ENCODE results near the gene VWC2L. TPM values are rescaled to one million over a fixed set of nuclear protein-coding genes. Genes with fewer than 3 reads are reported as not detected.

The VWC2L gene
- total and polyA plus RNA-seq, 2 experiments from 2014 or later: not detected

- H3K4me1 ChIP-seq (ENCODE audit: insufficient read depth): no peaks in the 10 kb centered on the region
- Mint-ChIP-seq H3K27me3 (ENCODE audit: insufficient read depth, low read depth, poor library complexity) (no peaks in the 10 kb centered on the region), H3K27ac (no peak overlapping the region), H3K9me3 (no peaks in the 10 kb centered on the region), H3K4me1 (0 out of 3 replicates have a peak, but pooled peaks cover 3% of the 10 kb centered on the region), H3K36me3 (ENCODE audit: low read depth) (no peaks in the 10 kb centered on the region), H3K4me3 (no peak overlapping the region)
- no peaks in the 10 kb centered on the region for H3K27me3 ChIP-seq (ENCODE audit: insufficient read depth)
- H3K4me2 ChIP-seq: no peak overlapping the region
- no peak overlapping the region for H2AFZ ChIP-seq
- H3F3A ChIP-seq (replicated peaks; ENCODE audit: low read depth): no peaks in the 10 kb centered on the region
- DNase-seq (ENCODE audit: low spot score) (no peak), ATAC-seq (no peak)
- no peaks in the 10 kb centered on the region; the same call in none of the 2 replicates for H3K9me2 ChIP-seq (ENCODE audit: insufficient read depth)
- no peaks in the 10 kb centered on the region for H4K20me1 ChIP-seq (replicated peaks; ENCODE audit: insufficient read depth)
- H3K27ac ChIP-seq (ENCODE audit: low read depth): no peak overlapping the region
- no peaks in the 10 kb centered on the region for H3K79me2 ChIP-seq (replicated peaks; ENCODE audit: insufficient read depth)
- H3K4me3 ChIP-seq: no peak overlapping the region
- H3K36me3 ChIP-seq (ENCODE audit: insufficient read depth): no peaks in the 10 kb centered on the region
- no peak for TF ChIP-seq ZNF331 (CRISPR knock-in tag; IDR thresholded peaks at IDR 0.05; ENCODE audit: low read depth)
- no peak for TF ChIP-seq NANOG (IDR thresholded peaks at IDR 0.05; ENCODE audit: borderline replicate concordance)
- TF ChIP-seq EZH2phosphoT487 (IDR thresholded peaks at IDR 0.05; ENCODE audit: unreplicated experiment): no peak
- TF ChIP-seq ZNF114 (CRISPR knock-in tag; IDR thresholded peaks at IDR 0.05): no peak
- TF ChIP-seq, protein P1, sequence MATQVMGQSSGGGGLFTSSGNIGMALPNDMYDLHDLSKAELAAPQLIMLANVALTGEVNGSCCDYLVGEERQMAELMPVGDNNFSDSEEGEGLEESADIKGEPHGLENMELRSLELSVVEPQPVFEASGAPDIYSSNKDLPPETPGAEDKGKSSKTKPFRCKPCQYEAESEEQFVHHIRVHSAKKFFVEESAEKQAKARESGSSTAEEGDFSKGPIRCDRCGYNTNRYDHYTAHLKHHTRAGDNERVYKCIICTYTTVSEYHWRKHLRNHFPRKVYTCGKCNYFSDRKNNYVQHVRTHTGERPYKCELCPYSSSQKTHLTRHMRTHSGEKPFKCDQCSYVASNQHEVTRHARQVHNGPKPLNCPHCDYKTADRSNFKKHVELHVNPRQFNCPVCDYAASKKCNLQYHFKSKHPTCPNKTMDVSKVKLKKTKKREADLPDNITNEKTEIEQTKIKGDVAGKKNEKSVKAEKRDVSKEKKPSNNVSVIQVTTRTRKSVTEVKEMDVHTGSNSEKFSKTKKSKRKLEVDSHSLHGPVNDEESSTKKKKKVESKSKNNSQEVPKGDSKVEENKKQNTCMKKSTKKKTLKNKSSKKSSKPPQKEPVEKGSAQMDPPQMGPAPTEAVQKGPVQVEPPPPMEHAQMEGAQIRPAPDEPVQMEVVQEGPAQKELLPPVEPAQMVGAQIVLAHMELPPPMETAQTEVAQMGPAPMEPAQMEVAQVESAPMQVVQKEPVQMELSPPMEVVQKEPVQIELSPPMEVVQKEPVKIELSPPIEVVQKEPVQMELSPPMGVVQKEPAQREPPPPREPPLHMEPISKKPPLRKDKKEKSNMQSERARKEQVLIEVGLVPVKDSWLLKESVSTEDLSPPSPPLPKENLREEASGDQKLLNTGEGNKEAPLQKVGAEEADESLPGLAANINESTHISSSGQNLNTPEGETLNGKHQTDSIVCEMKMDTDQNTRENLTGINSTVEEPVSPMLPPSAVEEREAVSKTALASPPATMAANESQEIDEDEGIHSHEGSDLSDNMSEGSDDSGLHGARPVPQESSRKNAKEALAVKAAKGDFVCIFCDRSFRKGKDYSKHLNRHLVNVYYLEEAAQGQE (IDR thresholded peaks at IDR 0.05; ENCODE audit: unreplicated experiment): no peak
These were observed 28.6 kb upstream of the VWC2L start for GRCh38 chr2:214382229-214382628.

- TF ChIP-seq, protein P1 (IDR thresholded peaks at IDR 0.05; ENCODE audit: unreplicated experiment): no peak
- TF ChIP-seq CTCF (conservative IDR thresholded peaks at IDR 0.05; ENCODE audit: low read depth in 2 of 2): no peak
- TF ChIP-seq ZNF114 (CRISPR knock-in tag; IDR thresholded peaks at IDR 0.05): no peak
- no peak for TF ChIP-seq STAT1 (IDR thresholded peaks at IDR 0.05; ENCODE audit: unreplicated experiment)
- H3K36me3 ChIP-seq (ENCODE audit: insufficient read depth): no peaks in the 10 kb centered on the region
- H3K4me1 Mint-ChIP-seq: no peaks in the 10 kb centered on the region
These were observed 24.1 kb upstream of the VWC2L start for GRCh38 chr2:214386720-214387119.

More at GRCh38 chr2:214386720-214387119, 24.1 kb upstream of the VWC2L start:
- Mint-ChIP-seq H3K27ac (no peak overlapping the region), H3K4me3 (no peak overlapping the region), H3K36me3 (ENCODE audit: low read depth) (no peaks in the 10 kb centered on the region), H3K9me3 (no peaks in the 10 kb centered on the region), H3K27me3 (ENCODE audit: insufficient read depth, low read depth, poor library complexity) (no peaks in the 10 kb centered on the region)
- H4K20me1 ChIP-seq (replicated peaks; ENCODE audit: insufficient read depth): no peaks in the 10 kb centered on the region
- no peaks in the 10 kb centered on the region; the same call in 1 of the 2 replicates for H3K9me2 ChIP-seq (ENCODE audit: insufficient read depth)
- no peaks in the 10 kb centered on the region for H3F3A ChIP-seq (replicated peaks; ENCODE audit: low read depth)
- no peak overlapping the region for H3K27ac ChIP-seq (ENCODE audit: low read depth)
- no peaks in the 10 kb centered on the region for H3K4me1 ChIP-seq (ENCODE audit: insufficient read depth)
- no peak overlapping the region for H2AFZ ChIP-seq
- DNase-seq (ENCODE audit: low spot score) (no peak), ATAC-seq (no peak)
- H3K27me3 ChIP-seq (ENCODE audit: insufficient read depth): no peaks in the 10 kb centered on the region
- H3K4me3 ChIP-seq: no peak overlapping the region
- H3K79me2 ChIP-seq (replicated peaks; ENCODE audit: insufficient read depth): no peaks in the 10 kb centered on the region
- H3K4me2 ChIP-seq: no peak overlapping the region

Measured in GM23338 (cell line).